HG02571 (cell line): ENCODE data around the gene DOK6.
"Not testable (repeated sequence)": the region's sequence is repeated elsewhere in the genome, so short reads cannot be mapped to it uniquely, and the experiment has no call there.

ENCODE experiments used
- ATAC-seq: cut with Tn5 transposase; IDR thresholded peaks from one replicate; pipeline ENCODE4 v1.9.1; 2021; ENCODE audit warnings: mild to moderate bottlenecking, moderate library complexity; ENCODE audit not compliant: unreplicated experiment

DOK6 gene

GRCh38 chr18:69853051-69853450 is 452.4 kb downstream of the DOK6 start:
- no peak for ATAC-seq

- ATAC-seq: no peak
Observed at GRCh38 chr18:69854455-69854854, 453.8 kb downstream of the DOK6 start.

DNA sequence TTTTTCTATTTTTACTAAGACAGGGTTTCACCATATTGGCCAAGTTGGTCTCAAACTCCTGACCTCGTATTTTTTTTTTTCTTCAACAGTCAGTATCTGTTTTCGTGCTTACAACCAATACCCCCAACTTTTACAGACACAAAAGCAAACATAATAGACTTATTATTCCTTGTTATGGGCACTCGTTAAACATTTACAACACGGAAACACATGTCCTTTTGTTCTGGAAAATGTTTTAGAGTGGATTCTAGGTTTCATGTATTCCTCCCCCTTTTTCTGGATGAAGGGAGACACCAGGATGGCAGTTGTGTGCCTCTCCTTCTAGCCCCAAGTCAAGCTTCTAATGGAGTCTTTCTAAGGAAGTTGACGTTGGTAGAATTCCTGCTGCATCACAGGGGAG is 458.2 kb downstream of the DOK6 start:
- ATAC-seq: no peak

DNA sequence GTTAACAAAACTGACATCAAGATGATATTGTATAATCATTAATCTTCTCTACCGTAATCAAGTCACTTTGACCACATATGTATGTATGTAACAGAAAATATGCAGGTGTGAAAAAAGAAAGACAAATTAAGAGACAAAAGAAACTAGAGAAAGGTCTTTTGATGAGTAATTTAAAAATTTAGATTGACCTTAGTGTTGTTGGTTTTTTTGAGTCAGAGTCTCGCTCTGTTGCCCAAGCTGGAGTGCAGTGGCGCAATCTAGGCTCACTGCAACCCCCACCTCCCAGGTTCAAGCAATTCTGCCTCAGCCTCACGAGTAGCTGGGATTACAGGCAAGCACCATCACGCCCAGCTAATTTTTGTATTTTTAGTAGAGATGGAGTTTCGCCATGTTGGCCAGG is 464.1 kb downstream of the DOK6 start:
- peak; percentile 83 for ATAC-seq

- ATAC-seq: no peak
Observed at GRCh38 chr18:69865776-69866175, 465.1 kb downstream of the DOK6 start.

- ATAC-seq: no peak
Observed at GRCh38 chr18:69866212-69866611, 465.5 kb downstream of the DOK6 start.

DNA sequence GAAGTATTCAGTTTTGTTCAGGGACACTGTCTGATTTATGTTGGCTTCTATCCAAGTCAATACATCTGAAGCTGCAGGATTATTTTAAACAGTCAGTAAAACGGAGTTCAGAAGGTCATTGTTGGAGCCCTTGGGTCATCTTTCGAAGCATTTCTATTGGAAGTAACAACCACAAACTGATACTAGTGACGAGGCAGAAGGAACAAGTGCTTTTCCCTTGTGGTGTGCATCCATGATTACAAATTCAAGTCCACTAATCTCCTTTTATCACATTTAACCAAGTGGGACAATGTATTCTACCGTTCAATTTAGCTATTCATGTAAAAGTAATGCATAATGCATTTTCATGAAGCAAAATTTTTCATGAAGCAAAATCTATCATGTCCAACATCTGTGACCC is 470.0 kb downstream of the DOK6 start:
- ATAC-seq: no peak

- ATAC-seq: no peak
Observed at GRCh38 chr18:69871363-69871762, 470.7 kb downstream of the DOK6 start.

DNA sequence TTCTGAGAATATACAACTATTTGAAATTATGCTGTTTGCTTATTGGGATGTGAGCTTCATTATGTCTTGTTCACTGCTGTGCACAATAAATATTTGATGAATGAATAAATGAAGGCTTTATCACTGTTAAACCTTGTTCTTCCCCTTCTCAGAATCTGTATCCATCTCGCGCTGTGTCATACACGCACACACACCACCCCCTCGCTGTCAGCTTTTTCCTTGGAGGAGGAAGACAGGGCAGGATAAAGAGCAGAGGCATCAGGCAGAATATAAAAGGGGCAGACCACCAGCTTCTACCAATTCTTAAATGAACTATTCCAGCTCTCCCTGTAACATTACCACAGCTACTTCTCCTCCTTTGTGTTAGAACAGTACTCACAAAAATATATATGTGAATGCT is 472.0 kb downstream of the DOK6 start:
- ATAC-seq: no peak

DNA sequence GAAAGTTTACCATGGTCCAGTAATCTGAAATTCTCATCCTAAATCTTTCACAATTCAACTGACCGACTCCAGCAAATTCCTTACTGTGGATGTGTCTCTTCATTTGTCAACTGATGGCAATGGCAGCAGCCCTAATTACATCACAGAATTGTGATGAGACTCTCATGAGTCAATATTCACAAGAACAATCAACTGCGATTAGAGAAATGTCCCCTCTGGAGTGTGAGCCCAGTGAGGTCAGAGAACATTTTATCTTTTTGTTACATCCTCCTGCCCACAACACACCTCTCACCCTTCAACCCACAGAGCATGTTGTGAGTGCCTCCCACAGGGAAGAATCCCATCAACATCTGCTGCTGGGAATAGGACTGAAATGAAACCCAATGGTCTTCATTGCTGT is 473.4 kb downstream of the DOK6 start:
- no peak for ATAC-seq

DNA sequence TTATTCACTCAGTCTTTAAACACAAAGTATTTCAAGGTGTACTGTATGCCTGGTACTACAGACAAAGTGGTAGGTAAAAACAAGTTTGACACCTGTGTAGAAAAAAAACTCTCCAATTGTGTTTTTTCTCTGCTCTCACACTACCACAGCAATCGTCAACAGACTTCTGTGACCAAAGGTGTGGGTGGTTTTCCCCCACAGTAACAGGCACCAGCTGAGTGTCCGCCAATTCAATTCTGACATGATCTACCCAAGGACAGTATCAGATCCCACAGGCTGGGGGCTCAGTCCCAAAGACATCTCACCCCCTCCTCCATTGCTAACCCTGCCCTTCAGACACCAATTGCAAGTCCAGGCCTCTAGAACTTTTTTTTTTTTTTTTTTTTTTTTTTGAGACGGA is 475.8 kb downstream of the DOK6 start:
- no peak for ATAC-seq

GRCh38 chr18:69878213-69878933 is 477.7 kb downstream of the DOK6 start:
- no peak for ATAC-seq

DNA sequence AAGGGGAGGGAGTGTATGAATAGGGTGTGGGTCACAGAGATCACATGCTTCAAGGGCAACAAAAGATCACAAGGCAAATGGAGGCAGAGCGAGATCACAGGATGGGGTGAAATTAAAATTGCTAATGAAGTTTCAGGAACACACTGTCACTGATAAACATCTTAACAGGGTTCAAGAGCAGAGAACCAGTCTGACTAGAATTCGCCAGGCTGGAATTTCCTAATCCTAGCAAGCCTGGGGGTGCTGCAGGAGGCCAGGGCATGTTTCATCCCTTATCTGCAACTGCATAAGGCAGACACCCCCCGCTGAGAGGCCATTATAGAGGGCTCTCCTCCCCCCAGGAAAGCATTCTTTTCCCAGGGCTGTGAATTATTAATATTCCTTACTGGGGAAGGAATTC is 478.4 kb downstream of the DOK6 start:
- not testable (repeated sequence) for ATAC-seq

- ATAC-seq: no peak
Observed at GRCh38 chr18:69880083-69880482, 479.4 kb downstream of the DOK6 start.

- peak; percentile 24 for ATAC-seq
Observed at GRCh38 chr18:69882965-69883668, 482.4 kb downstream of the DOK6 start.

- ATAC-seq: no peak
Observed at GRCh38 chr18:69883781-69884180, 483.1 kb downstream of the DOK6 start.

DNA sequence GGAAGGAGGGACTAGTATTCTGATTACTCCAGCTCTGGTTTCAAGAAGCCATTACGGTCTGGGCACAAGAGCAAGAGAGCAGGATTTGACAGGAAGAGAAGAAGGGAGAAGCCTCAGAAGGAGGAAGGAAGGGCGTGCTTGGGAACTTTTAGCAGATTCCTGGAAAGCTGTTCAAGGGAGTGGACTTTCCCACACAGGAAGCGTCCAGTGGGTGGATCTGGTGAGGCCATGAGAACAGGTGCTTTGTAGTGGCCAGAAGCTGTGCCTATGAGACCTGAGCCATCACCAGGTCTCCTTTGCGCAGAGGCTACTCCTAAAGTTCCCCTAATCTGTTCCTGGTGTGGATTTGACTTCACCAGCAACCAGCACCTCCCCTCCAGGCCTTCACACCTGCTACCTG is 484.7 kb downstream of the DOK6 start:
- ATAC-seq: no peak

GRCh38 chr18:69885841-69886531 is 485.3 kb downstream of the DOK6 start:
- peak; percentile 79 for ATAC-seq

- ATAC-seq: no peak
Observed at GRCh38 chr18:69887256-69887655, 486.6 kb downstream of the DOK6 start.

GRCh38 chr18:69889009-69889408 is 488.3 kb downstream of the DOK6 start:
- no peak for ATAC-seq

GRCh38 chr18:69890558-69890957 is 489.9 kb downstream of the DOK6 start:
- ATAC-seq: no peak

- no peak for ATAC-seq
Observed at GRCh38 chr18:69894467-69894866, 493.8 kb downstream of the DOK6 start.
